ENCODE results near the gene KCNJ15. TPM values are rescaled to one million over a fixed set of nuclear protein-coding genes. Genes with fewer than 3 reads are reported as not detected.

Gene KCNJ15
- total and polyA plus RNA-seq, 10 donors, result 0.27 to 45.6 (median 16.8) TPM

GRCh38 chr21:38297871-38298270 lies 41.1 kb downstream of the KCNJ15 start:
- Histone ChIP-seq H3K27me3 (replicated peaks in 1 of 7) (peaks cover 0 to 6% (median 0%) of the 10 kb centered on the region in 7 donors), H3K4me1 (peaks cover 5 to 54% (median 23%) of the 10 kb centered on the region in 6 donors), H3K4me3 (no peak overlapping the region), H3K36me3 (peaks cover 0 to 14% (median 0%) of the 10 kb centered on the region in 6 donors), H3K27ac (peak overlapping the region in 4 of 8 donors; percentile 78 to 87 (median 84)), H3K9me3 (no peaks in the 10 kb centered on the region)
- TF ChIP-seq POLR2A (IDR thresholded peaks at IDR 0.05) (no peak), POLR2AphosphoS5 (IDR thresholded peaks at IDR 0.05) (no peak), CTCF (IDR thresholded peaks at IDR 0.05 in 8 of 11, conservative IDR thresholded peaks at IDR 0.05 in 3 of 11) (no peak)
- DNase-seq, result no peak
- 81 to 97% (median 93%) methylated on average over 3 of the region's 3 CpGs for WGBS, 5 donors
- intact Hi-C loops (cut with DNase I; ENCODE audit: low total_unique reads), result no loop called here

GRCh38 chr21:38298832-38299231 lies 42.0 kb downstream of the KCNJ15 start:
- Histone ChIP-seq H3K36me3 (peaks cover 0 to 14% (median 0%) of the 10 kb centered on the region in 6 donors), H3K4me1 (peaks cover 0 to 44% (median 18%) of the 10 kb centered on the region in 6 donors), H3K9me3 (no peaks in the 10 kb centered on the region), H3K4me3 (no peak overlapping the region), H3K27ac (no peak overlapping the region), H3K27me3 (replicated peaks in 1 of 7) (peaks cover 0 to 6% (median 0%) of the 10 kb centered on the region in 7 donors)
- no peak for DNase-seq
- 73 to 91% (median 89%) methylated on average over 3 of the region's 3 CpGs for WGBS, 5 donors
- no peak for TF ChIP-seq POLR2A (IDR thresholded peaks at IDR 0.05)
- TF ChIP-seq POLR2AphosphoS5 (IDR thresholded peaks at IDR 0.05), result no peak
- no peak for TF ChIP-seq CTCF (IDR thresholded peaks at IDR 0.05 in 8 of 11, conservative IDR thresholded peaks at IDR 0.05 in 3 of 11)
- intact Hi-C loops (cut with DNase I; ENCODE audit: low total_unique reads), result no loop called here

- no peak overlapping the region for H3K4me3 ChIP-seq
- peaks cover 0 to 6% (median 0%) of the 10 kb centered on the region in 7 donors for H3K27me3 ChIP-seq (replicated peaks in 1 of 7)
- peaks cover 0 to 14% (median 0%) of the 10 kb centered on the region in 6 donors for H3K36me3 ChIP-seq
- H3K9me3 ChIP-seq, result no peaks in the 10 kb centered on the region
- intact Hi-C loops (cut with DNase I; ENCODE audit: low total_unique reads), result no loop called here
- TF ChIP-seq POLR2AphosphoS5 (IDR thresholded peaks at IDR 0.05) (no peak), POLR2A (IDR thresholded peaks at IDR 0.05) (no peak), CTCF (IDR thresholded peaks at IDR 0.05 in 8 of 11, conservative IDR thresholded peaks at IDR 0.05 in 3 of 11) (no peak)
- peak overlapping the region in 4 of 8 donors; percentile 2 to 33 (median 24) for H3K27ac ChIP-seq
- peaks cover 0 to 36% (median 16%) of the 10 kb centered on the region in 6 donors for H3K4me1 ChIP-seq
- 82 to 94% (median 86%) methylated on average over 8 of the region's 8 CpGs for WGBS, 5 donors
- DNase-seq, result no peak
Measured at GRCh38 chr21:38299671-38300070, 42.9 kb downstream of the KCNJ15 start.

- Histone ChIP-seq H3K27ac (peak overlapping the region in 4 of 8 donors; percentile 2 to 33 (median 24)), H3K27me3 (replicated peaks in 1 of 7) (peaks cover 0 to 6% (median 0%) of the 10 kb centered on the region in 7 donors), H3K4me3 (no peak overlapping the region), H3K9me3 (no peaks in the 10 kb centered on the region), H3K36me3 (peaks cover 0 to 14% (median 0%) of the 10 kb centered on the region in 6 donors), H3K4me1 (peaks cover 0 to 32% (median 16%) of the 10 kb centered on the region in 6 donors)
- 39 to 47% (median 40%) methylated on average over 7 of the region's 7 CpGs for WGBS, 5 donors
- intact Hi-C loops (cut with DNase I; ENCODE audit: low total_unique reads), result no loop called here
- TF ChIP-seq CTCF (IDR thresholded peaks at IDR 0.05 in 8 of 11, conservative IDR thresholded peaks at IDR 0.05 in 3 of 11), result no peak
- no peak for TF ChIP-seq POLR2AphosphoS5 (IDR thresholded peaks at IDR 0.05)
- DNase-seq, result no peak
Measured at GRCh38 chr21:38300141-38300578, 43.4 kb downstream of the KCNJ15 start.

Data from spleen (tissue), 11 donors.